IPS-11a (cell line): ENCODE measurements around the gene THAP3.

ENCODE experiments used
- H3K4me3 ChIP-seq: one replicate; pipeline ENCODE4 v1.5.1; 2013; ENCODE audit warnings: low read depth, low read length, control low read depth

The THAP3 gene

GRCh38 chr1:6624710-6625583, at the start of gene THAP3:
Gene THAP3 (plus strand): TSS chr1:6624868. CDS start chr1:6625219, 351 bp downstream.
- peak within 1 kb of the TSS; percentile 60 for H3K4me3 ChIP-seq

DNA sequence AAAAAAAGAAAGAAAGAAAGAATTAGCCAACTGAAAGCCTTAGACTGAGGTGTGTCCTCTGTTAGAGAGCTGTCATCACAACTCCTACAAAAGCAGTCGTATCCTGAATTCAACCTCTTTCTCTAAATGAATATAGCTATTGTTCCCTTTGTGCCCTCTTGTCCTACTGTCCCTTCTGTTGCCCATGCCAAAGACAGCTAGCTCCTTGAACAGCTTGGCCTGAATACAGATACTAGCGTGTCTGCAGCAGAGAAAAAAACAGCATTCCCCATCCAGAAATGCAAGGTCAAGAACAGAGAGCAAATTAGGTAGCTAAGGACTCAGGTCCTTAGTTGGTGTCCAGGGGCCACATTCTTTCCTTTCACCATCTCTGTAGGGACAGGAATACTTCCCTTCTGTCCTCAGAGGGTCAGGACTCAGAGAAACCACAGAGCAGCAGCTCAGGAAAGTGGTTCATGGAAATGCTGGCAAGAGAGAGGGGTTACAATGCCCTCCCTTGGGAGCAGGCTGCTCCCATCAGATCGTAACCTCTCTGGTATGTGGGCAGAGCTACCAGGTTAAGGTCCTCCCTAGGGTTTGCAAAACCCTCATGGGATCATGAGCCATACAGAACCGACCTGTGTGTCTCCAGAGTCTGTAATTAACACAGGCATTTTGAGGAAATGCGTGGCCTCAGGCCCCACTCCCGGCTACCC, 46.7 kb upstream of the THAP3 start:
- no peak overlapping the region for H3K4me3 ChIP-seq

DNA sequence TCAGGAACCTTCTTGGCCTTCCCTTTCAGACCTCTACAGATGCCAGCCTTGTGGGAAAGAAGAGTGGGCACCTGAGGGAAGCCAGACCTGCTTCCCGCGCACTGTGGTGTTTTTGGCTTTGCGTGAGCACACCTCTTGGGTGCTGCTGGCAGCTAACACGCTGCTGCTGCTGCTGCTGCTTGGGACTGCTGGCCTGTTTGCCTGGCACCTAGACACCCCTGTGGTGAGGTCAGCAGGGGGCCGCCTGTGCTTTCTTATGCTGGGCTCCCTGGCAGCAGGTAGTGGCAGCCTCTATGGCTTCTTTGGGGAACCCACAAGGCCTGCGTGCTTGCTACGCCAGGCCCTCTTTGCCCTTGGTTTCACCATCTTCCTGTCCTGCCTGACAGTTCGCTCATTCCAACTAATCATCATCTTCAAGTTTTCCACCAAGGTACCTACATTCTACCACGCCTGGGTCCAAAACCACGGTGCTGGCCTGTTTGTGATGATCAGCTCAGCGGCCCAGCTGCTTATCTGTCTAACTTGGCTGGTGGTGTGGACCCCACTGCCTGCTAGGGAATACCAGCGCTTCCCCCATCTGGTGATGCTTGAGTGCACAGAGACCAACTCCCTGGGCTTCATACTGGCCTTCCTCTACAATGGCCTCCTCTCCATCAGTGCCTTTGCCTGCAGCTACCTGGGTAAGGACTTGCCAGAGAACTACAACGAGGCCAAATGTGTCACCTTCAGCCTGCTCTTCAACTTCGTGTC, 45.9 kb upstream of the THAP3 start:
- H3K4me3 ChIP-seq: no peak overlapping the region

DNA sequence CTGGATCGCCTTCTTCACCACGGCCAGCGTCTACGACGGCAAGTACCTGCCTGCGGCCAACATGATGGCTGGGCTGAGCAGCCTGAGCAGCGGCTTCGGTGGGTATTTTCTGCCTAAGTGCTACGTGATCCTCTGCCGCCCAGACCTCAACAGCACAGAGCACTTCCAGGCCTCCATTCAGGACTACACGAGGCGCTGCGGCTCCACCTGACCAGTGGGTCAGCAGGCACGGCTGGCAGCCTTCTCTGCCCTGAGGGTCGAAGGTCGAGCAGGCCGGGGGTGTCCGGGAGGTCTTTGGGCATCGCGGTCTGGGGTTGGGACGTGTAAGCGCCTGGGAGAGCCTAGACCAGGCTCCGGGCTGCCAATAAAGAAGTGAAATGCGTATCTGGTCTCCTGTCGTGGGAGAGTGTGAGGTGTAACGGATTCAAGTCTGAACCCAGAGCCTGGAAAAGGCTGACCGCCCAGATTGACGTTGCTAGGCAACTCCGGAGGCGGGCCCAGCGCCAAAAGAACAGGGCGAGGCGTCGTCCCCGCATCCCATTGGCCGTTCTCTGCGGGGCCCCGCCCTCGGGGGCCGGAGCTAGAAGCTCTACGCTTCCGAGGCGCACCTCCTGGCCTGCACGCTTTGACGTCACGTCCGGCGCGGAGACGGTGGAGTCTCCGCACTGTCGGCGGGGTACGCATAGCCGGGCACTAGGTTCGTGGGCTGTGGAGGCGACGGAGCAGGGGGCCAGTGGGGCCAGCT, 45.1 kb upstream of the THAP3 start, which contains the start of gene ZBTB48:
ZBTB48 (plus strand) TSS at position 621 of the 745 bp plus-strand sequence. CDS start 616 bp downstream, outside the sequence.
- H3K4me3 ChIP-seq: peak within 1 kb of the TSS; percentile 76

GRCh38 chr1:6580119-6580592, 44.5 kb upstream of the THAP3 start:
- peak overlapping the region; percentile 76 for H3K4me3 ChIP-seq

GRCh38 chr1:6580593-6581409, 43.9 kb upstream of the THAP3 start:
- peak overlapping the region; percentile 76 for H3K4me3 ChIP-seq

GRCh38 chr1:6581561-6582305, 42.9 kb upstream of the THAP3 start:
- no peak overlapping the region for H3K4me3 ChIP-seq

- no peak overlapping the region for H3K4me3 ChIP-seq
These were observed 42.3 kb upstream of the THAP3 start for GRCh38 chr1:6582370-6582769.

DNA sequence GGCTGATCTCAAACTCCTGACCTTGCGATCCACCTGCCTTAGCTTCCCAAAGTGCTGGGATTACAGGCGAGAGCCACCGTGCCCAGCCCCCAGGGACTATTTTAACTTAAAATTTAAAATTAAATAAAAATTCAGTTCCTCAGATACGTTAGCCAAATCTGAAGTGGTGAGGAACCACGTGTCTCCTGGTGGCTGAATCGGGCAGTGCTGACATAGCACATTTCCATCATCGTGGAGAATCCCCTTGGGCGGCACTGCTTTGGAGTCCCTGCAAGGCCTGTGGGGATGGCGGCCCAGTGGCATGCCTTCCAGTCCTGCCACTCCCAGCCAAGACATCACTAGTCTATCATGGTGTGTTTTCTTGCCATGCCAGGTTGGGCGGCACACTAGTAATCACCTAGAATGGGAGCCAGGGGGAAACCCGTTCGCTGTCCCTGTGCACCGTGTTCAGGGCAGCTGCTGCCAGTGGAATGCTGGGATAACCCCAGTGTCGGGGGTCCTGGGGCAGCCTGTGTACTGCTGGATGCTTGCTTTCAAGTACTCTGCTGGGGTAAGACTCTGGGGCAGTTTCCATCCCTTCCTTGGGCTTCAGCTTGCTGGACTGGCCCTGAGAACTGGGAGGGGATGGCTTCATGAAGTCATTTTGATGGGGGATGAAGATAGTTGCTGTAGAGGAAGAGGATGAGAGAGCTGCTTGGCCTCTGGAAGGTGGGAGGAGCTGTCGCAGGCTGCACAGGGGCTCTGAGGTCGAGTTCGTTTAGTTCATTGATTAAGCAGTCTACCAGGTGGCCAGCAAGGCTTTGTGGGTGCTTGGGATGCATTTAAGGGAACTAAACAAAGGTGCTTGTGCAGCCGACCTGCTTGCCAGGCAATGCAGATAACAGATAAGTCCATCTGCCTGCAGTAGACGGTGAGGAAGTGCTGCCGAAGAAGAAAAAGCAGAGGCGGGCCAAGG, 40.3 kb upstream of the THAP3 start:
- no peak overlapping the region for H3K4me3 ChIP-seq

GRCh38 chr1:6585081-6585722, 39.5 kb upstream of the THAP3 start:
- H3K4me3 ChIP-seq: no peak overlapping the region

DNA sequence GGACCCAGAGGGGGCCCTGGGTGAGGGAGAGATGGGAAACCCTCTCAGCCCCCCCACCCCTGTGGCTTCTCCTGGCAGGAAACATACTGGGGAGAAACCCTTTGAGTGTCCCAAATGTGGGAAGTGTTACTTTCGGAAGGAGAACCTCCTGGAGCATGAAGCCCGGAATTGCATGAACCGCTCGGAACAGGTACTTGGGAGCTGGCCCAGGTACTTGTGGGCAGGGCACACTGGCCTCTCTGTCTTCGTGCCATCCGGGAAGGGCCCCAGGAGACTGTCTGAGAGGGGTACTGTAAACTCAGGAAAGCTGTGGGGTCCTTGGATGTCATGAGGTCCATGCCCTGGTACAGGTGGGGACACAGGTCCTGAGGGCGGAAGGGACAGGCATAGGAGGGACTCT, 38.8 kb upstream of the THAP3 start:
- H3K4me3 ChIP-seq: no peak overlapping the region

DNA sequence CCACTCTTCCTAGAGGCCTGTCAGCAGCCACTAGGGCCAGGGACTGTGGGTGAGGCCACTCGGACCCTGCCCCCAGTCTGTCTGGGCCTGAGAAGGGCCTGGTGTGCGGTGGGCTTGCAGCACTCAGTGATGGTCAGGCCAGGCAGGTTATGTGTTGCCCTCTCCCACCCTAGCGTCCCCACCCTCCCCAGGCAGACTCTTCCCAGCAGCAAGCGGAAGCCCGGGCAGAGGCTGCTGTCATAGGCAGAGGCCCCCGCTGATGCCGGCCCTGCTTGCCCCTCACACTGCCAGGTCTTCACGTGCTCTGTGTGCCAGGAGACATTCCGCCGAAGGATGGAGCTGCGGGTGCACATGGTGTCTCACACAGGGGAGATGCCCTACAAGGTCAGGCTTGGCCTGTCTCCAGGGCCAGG, 38.3 kb upstream of the THAP3 start:
- no peak overlapping the region for H3K4me3 ChIP-seq

DNA sequence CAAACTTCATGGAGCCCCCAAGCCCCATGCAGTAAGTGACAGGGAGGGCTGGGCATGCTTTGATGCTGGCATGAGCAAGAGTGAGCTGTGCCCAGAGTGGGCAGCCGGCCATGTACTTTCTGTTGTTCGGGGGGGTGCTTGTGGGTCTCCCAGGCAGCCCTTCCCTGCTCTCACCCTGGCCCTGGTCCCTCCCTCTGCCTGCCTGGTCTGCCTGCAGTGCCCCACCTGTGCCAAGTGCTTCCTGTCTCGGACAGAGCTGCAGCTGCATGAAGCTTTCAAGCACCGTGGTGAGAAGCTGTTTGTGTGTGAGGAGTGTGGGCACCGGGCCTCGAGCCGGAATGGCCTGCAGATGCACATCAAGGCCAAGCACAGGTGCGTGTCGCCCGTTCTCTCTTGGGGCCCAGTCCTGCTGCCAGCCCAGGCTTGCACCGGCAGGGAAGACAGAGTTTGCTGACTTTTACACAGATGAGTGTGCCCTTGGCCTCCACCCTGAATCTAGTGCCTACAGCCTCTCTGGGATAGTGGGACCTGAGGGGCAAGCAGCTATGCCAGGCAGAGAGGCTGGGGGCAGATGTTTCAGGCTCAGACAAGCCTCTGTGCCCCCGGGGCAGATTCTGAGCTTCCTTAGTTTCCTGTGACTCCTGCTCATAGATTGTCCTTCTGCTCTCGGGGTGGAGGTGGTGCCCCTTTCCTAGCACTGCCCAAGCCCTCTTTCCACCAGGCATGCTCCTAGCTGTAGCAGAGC, 37.2 kb upstream of the THAP3 start:
- H3K4me3 ChIP-seq: no peak overlapping the region

DNA sequence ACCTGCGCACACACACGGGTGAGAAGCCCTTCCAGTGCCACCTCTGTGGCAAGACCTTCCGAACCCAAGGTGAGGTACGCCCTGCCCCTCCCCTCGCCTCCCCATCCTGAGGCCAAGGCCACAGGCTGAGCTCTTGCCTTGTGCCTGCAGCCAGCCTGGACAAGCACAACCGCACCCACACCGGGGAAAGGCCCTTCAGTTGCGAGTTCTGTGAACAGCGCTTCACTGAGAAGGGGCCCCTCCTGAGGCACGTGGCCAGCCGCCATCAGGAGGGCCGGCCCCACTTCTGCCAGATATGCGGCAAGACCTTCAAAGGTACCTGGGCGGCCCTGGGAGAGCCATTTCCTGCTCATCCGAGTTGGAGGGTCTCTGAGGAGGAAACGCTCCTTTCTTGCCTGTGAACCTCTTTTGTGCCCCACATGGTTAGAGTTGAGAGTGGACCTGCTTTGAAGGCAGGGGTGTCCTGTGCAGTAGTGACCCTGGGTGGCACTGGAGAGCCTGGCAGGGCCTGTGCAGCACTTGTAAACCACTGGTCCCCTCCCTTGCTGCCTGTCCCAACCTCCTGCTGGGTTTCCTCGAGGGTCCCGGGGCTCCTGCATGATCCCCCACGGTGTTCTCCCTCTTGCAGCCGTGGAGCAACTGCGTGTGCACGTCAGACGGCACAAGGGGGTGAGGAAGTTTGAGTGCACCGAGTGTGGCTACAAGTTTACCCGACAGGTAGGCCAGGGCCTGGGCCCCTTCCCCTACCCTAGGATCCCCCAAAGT, 36.4 kb upstream of the THAP3 start:
- no peak overlapping the region for H3K4me3 ChIP-seq

GRCh38 chr1:6588893-6589520, 35.7 kb upstream of the THAP3 start:
- H3K4me3 ChIP-seq: no peak overlapping the region
